Measurements from ENCODE around the gene MYADM.

MYADM gene

DNA sequence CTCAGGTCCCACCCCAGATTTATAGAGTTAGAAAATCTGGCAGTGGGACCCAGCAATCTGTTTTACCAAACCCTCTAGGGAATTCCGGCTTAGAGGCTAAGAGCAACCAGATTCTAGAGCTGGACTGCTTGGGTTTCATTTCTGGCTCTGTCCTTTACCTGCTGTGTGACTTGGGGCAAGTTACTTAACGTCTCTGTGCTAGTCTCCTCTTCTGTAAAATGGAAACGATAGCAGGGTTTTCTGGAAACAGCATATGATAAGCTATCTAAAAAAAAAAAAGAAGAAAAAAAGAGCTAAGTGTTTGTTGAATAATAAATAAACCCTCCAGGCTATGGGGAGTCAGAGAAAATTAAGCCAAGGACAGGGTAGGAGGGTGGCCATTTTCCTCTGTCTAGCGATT, 29.8 kb downstream of the MYADM start:
- Histone ChIP-seq H3K27ac (no peak overlapping the region), H3K4me1 (ENCODE audit: control insufficient read depth in 1 of 2, insufficient read depth in 1 of 2, low read depth in 1 of 2, low read length in 1 of 2) (no peaks in the 10 kb centered on the region), H3K9me3 (no peaks in the 10 kb centered on the region), H3K4me3 (ENCODE audit: low read depth in 1 of 2, low read length in 1 of 2) (no peak overlapping the region), H3K27me3 (peaks cover 91% of the 10 kb centered on the region), H3K36me3 (no peaks in the 10 kb centered on the region)
- TF ChIP-seq, protein P1, sequence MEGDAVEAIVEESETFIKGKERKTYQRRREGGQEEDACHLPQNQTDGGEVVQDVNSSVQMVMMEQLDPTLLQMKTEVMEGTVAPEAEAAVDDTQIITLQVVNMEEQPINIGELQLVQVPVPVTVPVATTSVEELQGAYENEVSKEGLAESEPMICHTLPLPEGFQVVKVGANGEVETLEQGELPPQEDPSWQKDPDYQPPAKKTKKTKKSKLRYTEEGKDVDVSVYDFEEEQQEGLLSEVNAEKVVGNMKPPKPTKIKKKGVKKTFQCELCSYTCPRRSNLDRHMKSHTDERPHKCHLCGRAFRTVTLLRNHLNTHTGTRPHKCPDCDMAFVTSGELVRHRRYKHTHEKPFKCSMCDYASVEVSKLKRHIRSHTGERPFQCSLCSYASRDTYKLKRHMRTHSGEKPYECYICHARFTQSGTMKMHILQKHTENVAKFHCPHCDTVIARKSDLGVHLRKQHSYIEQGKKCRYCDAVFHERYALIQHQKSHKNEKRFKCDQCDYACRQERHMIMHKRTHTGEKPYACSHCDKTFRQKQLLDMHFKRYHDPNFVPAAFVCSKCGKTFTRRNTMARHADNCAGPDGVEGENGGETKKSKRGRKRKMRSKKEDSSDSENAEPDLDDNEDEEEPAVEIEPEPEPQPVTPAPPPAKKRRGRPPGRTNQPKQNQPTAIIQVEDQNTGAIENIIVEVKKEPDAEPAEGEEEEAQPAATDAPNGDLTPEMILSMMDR (IDR thresholded peaks at IDR 0.05), result no peak

DNA sequence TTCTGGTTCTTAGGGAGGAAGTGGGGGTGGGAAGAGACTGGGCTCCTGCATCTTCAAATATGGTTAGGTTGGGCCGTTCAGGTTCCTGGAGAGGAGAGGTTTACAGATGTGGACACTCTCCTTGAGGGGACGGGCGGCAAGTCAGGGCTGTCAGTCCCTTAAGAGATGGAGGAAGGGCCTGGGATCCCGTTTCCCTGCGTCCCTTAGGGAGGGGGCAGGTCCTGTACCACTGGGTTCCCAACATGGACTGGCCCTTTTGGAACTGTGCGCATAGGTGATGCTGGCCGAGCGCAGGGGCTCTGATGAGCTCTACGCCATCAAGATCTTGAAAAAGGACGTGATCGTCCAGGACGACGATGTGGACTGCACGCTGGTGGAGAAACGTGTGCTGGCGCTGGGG, 30.5 kb downstream of the MYADM start:
- H3K36me3 ChIP-seq, result no peaks in the 10 kb centered on the region
- TF ChIP-seq, protein P1 (IDR thresholded peaks at IDR 0.05), result no peak

DNA sequence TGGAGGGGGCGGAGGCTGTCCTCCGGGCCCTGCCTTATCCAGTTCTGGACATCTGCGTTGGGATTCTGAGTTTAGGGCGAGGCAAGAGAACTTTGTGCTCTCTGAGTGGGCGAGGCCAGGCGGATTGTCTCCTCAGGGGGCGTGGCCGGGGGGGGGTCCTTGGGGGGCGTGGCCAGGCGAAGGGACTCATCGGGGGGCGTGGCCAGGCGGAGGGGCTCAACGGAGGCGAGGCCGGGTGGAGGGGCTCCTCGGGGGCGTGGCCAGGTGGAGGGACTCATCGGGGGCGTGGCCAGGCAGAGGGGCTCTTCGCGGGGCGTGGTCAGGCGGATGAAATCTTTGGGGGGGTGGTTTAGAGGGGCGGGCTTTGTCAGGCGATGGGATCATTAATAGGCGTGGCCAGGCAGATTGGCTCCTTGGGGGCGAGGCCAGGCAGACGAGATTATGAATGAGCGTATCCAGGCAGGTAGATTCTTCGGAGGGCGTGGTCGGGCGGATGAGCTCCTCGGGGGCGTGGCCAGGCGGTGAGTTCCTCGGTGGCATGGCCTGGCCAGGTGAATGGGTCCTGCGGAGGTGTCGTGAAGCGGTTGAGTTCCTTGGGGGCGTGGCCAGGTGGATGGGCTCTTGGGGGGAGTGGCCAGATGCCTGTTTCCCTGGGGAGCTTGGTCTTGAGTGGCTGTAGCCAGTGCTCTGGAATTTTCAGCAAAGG, 31.1 kb downstream of the MYADM start:
- Histone ChIP-seq H3K27me3 (peaks cover 89% of the 10 kb centered on the region), H3K27ac (no peak overlapping the region), H3K4me3 (ENCODE audit: low read depth in 1 of 2, low read length in 1 of 2) (no peak overlapping the region), H3K4me1 (ENCODE audit: control insufficient read depth in 1 of 2, insufficient read depth in 1 of 2, low read depth in 1 of 2, low read length in 1 of 2) (no peaks in the 10 kb centered on the region), H3K36me3 (no peaks in the 10 kb centered on the region), H3K9me3 (no peaks in the 10 kb centered on the region)
- TF ChIP-seq, protein P1 (IDR thresholded peaks at IDR 0.05), result no peak

More for the DNA sequence above, 30.5 kb downstream of the MYADM start:
- Histone ChIP-seq H3K27ac (no peak overlapping the region), H3K4me3 (ENCODE audit: low read depth in 1 of 2, low read length in 1 of 2) (no peak overlapping the region), H3K9me3 (no peaks in the 10 kb centered on the region), H3K27me3 (peaks cover 89% of the 10 kb centered on the region), H3K4me1 (ENCODE audit: control insufficient read depth in 1 of 2, insufficient read depth in 1 of 2, low read depth in 1 of 2, low read length in 1 of 2) (no peaks in the 10 kb centered on the region)

DNA sequence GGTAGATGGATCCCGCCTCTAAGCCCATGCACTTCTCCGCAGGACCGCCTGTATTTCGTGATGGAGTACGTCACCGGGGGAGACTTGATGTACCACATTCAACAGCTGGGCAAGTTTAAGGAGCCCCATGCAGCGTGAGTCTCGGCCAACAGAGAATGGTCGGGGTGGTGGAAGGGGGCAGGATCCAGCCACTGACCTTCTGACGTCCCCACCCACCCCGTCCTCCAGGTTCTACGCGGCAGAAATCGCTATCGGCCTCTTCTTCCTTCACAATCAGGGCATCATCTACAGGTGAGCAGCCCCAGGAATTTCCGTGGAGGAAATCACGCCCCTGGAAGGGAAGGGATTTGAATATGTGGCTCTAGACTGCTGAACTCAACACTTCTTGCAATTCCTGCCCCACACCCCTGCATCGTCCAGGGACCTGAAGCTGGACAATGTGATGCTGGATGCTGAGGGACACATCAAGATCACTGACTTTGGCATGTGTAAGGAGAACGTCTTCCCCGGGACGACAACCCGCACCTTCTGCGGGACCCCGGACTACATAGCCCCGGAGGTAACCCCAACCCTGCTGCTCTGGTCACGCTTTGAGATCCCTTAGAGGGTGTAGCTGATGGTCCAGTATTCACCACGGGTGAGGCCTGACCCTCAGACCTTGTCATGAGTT, 32.6 kb downstream of the MYADM start:
- Histone ChIP-seq H3K36me3 (no peaks in the 10 kb centered on the region), H3K4me1 (ENCODE audit: control insufficient read depth in 1 of 2, insufficient read depth in 1 of 2, low read depth in 1 of 2, low read length in 1 of 2) (no peaks in the 10 kb centered on the region), H3K27ac (no peak overlapping the region), H3K4me3 (ENCODE audit: low read depth in 1 of 2, low read length in 1 of 2) (no peak overlapping the region), H3K27me3 (peaks cover 92% of the 10 kb centered on the region), H3K9me3 (no peaks in the 10 kb centered on the region)
- TF ChIP-seq, protein P1 (IDR thresholded peaks at IDR 0.05), result no peak

DNA sequence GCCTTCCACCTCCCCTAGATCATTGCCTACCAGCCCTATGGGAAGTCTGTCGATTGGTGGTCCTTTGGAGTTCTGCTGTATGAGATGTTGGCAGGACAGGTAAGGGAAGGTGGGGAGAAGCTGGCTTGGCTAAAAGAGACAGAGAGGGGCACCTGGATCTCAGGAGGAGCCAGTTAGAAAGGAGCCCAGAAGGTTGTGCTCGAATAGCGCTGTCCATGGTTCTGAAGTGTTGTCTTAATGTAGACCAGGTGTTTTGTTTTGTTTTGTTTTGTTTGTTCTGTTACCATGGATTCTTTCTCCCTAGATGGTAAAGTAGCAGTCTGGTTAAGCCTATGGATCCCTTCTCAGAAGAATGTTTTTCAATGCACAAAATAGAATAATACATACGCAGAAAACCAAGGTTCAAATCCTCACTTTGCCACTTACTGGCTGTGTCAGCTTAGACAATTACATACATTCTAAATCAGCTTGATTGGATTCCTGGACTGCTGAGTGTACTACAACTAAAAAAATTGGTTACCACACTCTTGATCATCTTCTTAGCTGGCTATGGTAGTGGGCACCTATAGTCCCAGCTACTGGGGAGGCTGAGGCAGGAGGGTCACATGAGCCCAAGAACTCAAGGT, 35.5 kb downstream of the MYADM start:
- H3K27me3 ChIP-seq, result peaks cover 92% of the 10 kb centered on the region
- H3K27ac ChIP-seq, result no peak overlapping the region
- H3K36me3 ChIP-seq, result no peaks in the 10 kb centered on the region
- no peak overlapping the region for H3K4me3 ChIP-seq (ENCODE audit: low read depth in 1 of 2, low read length in 1 of 2)
- H3K9me3 ChIP-seq, result no peaks in the 10 kb centered on the region
- H3K4me1 ChIP-seq (ENCODE audit: control insufficient read depth in 1 of 2, insufficient read depth in 1 of 2, low read depth in 1 of 2, low read length in 1 of 2), result peaks cover 0 to 13% of the 10 kb centered on the region in 2 experiments
- TF ChIP-seq, protein P1 (IDR thresholded peaks at IDR 0.05), result no peak
